ENCODE data around the gene DOCK10.

DNA sequence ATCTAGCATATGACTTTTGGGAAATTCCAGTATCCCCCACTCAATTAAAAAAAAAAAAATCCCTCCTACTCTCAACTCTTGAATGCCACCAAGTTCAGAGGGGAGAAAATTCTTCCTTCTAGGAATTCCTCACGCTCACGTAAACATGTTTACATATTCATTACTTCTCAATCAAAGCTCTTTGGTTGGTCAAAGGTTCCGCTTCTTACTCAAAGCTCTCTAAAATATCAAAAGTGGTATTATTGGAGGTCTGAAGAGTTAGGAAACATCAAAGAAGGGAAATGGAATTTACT lies 4.1 kb downstream of the DOCK10 start:
- TF ChIP-seq CTCF (IDR thresholded peaks at IDR 0.05; ENCODE audit: low read depth, low read length) = no peak
- no peak for TF ChIP-seq POLR2A (IDR thresholded peaks at IDR 0.05; ENCODE audit: extremely low read depth, insufficient read length)
- no peak for TF ChIP-seq MYC (IDR thresholded peaks at IDR 0.05; ENCODE audit: low read depth, low read length)
